SK-N-MC (cell line): ENCODE results near the gene GPC2.
"Not testable (repeated sequence)": the region's sequence is repeated elsewhere in the genome, so short reads cannot be mapped to it uniquely, and the experiment has no call there.

ENCODE experiments used
- DNase-seq: peaks from one replicate; pipeline ENCODE4 v3.0.0-alpha.2; 2011; ENCODE audit warnings: low read depth, low spot score
- H3K27ac ChIP-seq: fragments of 200-600 bp; sonication (generic); 2 replicates; pipeline ENCODE4 v1.5.1; 2016; ENCODE audit warnings: mixed run types
- H3K36me3 ChIP-seq: fragments of 200-600 bp; sonication (generic); 2 replicates; pipeline ENCODE4 v1.6.1; 2017; ENCODE audit warnings: antibody characterized with exemption, low read length, mixed read lengths; ENCODE audit not compliant: insufficient read depth
- H3K4me3 ChIP-seq: fragments of 200-600 bp; sonication (generic); 2 replicates; pipeline ENCODE4 v1.5.1; 2016
- H3K9ac ChIP-seq: fragments of 200-600 bp; sonication (generic); 2 replicates; pipeline ENCODE4 v1.8.0; 2017; ENCODE audit warnings: mixed run types, mixed read lengths; ENCODE audit not compliant: insufficient read length
- H3K9me3 ChIP-seq: fragments of 200-600 bp; sonication (generic); 2 replicates; pipeline ENCODE4 v1.6.1; 2017; ENCODE audit warnings: low read depth, mild to moderate bottlenecking, antibody characterized with exemption, low read length, moderate library complexity, mixed read lengths
- EZH2 ChIP-seq: fragments of 200-600 bp; sonication (generic); IDR thresholded peaks from one replicate; pipeline ENCODE4 v1.6.1; 2017; ENCODE audit warnings: antibody characterized with exemption
- FOXP2 ChIP-seq: optimal IDR thresholded peaks from 2 replicates; pipeline ENCODE3; 2011; ENCODE audit warnings: mild to moderate bottlenecking, moderate library complexity; ENCODE audit not compliant: insufficient read depth; ENCODE audit errors: extremely low read length, control extremely low read depth
- POLR2AphosphoS5 ChIP-seq: IDR thresholded peaks from 2 replicates; pipeline ENCODE4 v1.6.1; 2012; ENCODE audit warnings: mild to moderate bottlenecking, low read depth, low read length, borderline replicate concordance

The GPC2 gene

DNA sequence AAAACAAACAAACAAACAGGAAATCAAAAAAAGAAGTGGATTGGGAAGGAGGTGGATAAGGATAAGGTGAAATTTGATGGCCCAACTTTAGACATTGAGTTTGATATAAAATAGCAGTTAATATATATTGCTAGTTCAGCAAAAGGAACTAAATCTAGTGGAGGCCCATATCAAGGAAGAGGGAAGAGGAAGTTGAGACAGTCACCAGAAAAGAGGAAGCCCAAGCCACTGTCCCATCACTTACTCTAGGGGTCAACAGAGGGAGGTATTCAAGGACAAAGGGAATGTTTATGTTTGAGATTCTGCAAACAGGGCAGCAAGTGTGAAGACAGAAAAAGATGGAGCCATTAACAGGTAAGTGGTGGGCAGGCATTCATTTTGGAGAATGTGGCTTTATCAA, 24.8 kb downstream of the GPC2 start:
- no peak overlapping the region for H3K4me3 ChIP-seq
- H3K36me3 ChIP-seq: peaks cover 32% of the 10 kb centered on the region; the same call in 1 of the 2 replicates
- H3K9me3 ChIP-seq: no peaks in the 10 kb centered on the region
- no peak overlapping the region for H3K9ac ChIP-seq
- H3K27ac ChIP-seq: no peak overlapping the region
- TF ChIP-seq FOXP2: no peak
- TF ChIP-seq EZH2: no peak
- no peak for TF ChIP-seq POLR2AphosphoS5
- DNase-seq: no peak

DNA sequence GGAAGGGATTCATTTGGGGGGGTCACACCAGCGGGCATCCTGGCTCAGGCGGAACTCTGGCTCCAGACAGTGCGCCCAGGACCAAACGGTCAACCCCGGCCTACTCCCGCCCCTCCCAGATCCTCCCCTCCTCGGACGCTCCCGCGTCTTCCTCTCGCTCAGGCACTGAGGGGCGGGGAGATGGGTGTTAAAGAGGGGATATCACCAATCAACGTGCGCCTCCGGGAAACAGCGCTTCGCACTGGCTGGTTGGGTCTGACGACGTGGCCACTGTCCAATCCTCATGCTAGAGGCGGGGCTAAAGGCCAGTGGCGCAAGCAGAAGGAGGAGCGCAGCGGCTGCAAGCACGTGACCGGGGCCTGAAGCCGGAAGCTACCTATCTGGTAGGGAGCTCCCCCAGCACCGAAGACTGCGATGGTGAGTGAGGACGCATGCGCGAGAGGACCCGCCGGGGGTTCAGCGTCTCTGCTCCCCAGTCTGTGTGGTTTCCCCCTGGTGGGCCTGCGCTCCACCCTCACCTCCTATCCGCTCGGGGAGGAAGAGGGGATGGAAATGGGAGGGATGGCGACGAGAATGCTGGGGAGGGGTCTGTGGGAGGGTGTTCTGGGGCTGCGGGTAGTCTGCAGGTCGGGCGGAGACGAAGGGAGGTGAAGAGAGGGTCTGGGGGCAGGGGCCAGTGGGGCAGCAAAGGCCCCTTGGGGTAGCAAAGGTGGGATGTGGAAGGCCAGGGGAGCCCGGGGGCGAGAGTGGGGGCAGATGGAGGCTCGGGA, 28.4 kb downstream of the GPC2 start, which contains the start of gene LAMTOR4:
TSS of gene LAMTOR4 (plus strand) at position 360 of the 770 bp plus-strand sequence. CDS start at position 415, 55 bp downstream.
- peak within 1 kb of the TSS; percentile 90 for H3K9ac ChIP-seq
- peak within 1 kb of the TSS; percentile 90 for H3K4me3 ChIP-seq
- H3K27ac ChIP-seq: peak within 1 kb of the TSS; percentile 92
- H3K9me3 ChIP-seq: no peaks in the 10 kb centered on the region
- TF ChIP-seq POLR2AphosphoS5 (peak; percentile 94), FOXP2 (no peak), EZH2 (no peak)
- peaks cover 10% of the 10 kb centered on the region; the same call in 1 of the 2 replicates for H3K36me3 ChIP-seq
- DNase-seq: peak; percentile 95

- no peak for TF ChIP-seq EZH2
- no peak for TF ChIP-seq POLR2AphosphoS5
- no peak for TF ChIP-seq FOXP2
- peaks cover 5% of the 10 kb centered on the region; the same call in 1 of the 2 replicates for H3K36me3 ChIP-seq
Observed at GRCh38 chr7:100148225-100148558, 29.0 kb downstream of the GPC2 start.

DNA sequence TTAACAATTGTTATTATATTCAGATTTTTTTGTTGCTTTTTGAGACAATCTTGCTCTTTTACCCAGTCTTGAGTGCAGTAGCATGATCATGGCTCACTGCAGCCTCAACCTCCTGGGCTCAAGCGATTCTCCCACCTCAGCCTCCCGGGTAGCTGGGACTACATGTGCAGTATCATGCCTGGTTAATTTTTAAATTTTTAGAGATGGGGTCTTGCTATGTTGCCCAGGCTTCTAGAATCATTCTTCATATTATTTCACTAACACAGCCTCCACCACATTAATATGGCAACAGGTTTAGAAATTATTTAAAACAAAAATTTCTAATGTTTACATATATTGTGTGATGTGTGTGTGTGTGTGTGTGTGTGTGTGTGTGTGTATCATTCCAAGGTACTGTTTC, 29.9 kb downstream of the GPC2 start:
- Histone ChIP-seq H3K4me3 (no peak overlapping the region), H3K36me3 (no peaks in the 10 kb centered on the region; the same call in 1 of the 2 replicates), H3K9ac (no peak overlapping the region), H3K9me3 (no peaks in the 10 kb centered on the region), H3K27ac (no peak overlapping the region)
- DNase-seq: no peak
- TF ChIP-seq EZH2: no peak
- no peak for TF ChIP-seq FOXP2
- no peak for TF ChIP-seq POLR2AphosphoS5

More at GRCh38 chr7:100148225-100148558, 29.0 kb downstream of the GPC2 start:
- Histone ChIP-seq H3K27ac (peak overlapping the region; percentile 92), H3K9me3 (no peaks in the 10 kb centered on the region), H3K4me3 (peak overlapping the region; percentile 90), H3K9ac (peak overlapping the region; percentile 78)
- DNase-seq: no peak

DNA sequence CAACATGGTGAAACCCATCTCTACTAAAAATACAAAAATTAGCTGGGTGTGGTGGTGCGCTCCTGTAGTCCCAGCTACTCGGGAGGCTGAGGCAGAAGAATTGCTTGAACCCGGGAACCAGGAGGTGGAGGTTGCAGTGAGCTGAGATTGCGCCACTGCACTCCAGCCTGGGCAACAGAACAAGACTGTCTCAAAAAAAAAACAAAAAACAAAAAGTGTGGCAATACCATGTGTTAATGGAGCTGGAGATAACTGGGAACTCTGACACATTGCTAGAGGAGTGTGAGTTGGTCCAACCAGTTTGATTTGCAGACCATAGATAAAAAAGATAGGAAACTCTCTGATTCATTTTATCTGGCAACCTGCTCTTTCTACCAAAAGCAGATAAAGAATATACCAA, 30.8 kb downstream of the GPC2 start:
- not testable (repeated sequence) for H3K4me3 ChIP-seq, H3K36me3 ChIP-seq, H3K9me3 ChIP-seq, H3K27ac ChIP-seq, H3K9ac ChIP-seq, DNase-seq

DNA sequence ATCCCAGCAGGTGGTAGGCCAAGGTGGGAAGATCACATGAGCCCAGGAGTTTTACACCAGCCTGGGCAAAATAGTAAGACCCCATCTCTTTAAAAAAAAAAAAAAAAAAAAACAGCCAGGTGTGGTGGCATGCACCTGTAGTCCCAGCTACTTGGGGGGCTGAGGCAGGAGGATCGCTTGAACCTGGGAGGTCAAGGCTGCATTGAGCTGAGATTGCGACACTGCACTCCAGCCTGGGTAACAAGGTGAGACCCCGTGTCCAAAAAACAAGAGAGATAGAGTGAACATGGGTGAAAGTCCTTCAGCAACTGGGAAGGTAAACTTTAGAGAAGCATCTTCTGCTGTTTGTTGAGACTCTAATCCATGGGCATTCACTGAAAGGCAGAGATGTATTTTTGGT, 34.7 kb downstream of the GPC2 start:
- DNase-seq: no peak
- no peak overlapping the region for H3K9ac ChIP-seq
- H3K36me3 ChIP-seq: no peaks in the 10 kb centered on the region
- no peak for TF ChIP-seq POLR2AphosphoS5
- no peak for TF ChIP-seq EZH2
- no peak for TF ChIP-seq FOXP2
- no peak overlapping the region for H3K4me3 ChIP-seq
- H3K27ac ChIP-seq: no peak overlapping the region
- H3K9me3 ChIP-seq: no peaks in the 10 kb centered on the region

GRCh38 chr7:100141555-100141949, 35.6 kb downstream of the GPC2 start:
- TF ChIP-seq POLR2AphosphoS5 (no peak), FOXP2 (no peak), EZH2 (no peak)
- Histone ChIP-seq H3K9ac (no peak overlapping the region), H3K9me3 (no peaks in the 10 kb centered on the region), H3K36me3 (no peaks in the 10 kb centered on the region), H3K27ac (no peak overlapping the region), H3K4me3 (no peak overlapping the region)
- DNase-seq: no peak

- no peak overlapping the region for H3K4me3 ChIP-seq
- no peak for DNase-seq
- TF ChIP-seq EZH2 (no peak), FOXP2 (no peak), POLR2AphosphoS5 (no peak)
Observed at GRCh38 chr7:100137851-100138760, 39.1 kb downstream of the GPC2 start.

More at GRCh38 chr7:100137851-100138760, 39.1 kb downstream of the GPC2 start:
- Histone ChIP-seq H3K9me3 (no peaks in the 10 kb centered on the region), H3K36me3 (no peaks in the 10 kb centered on the region), H3K27ac (no peak overlapping the region), H3K9ac (no peak overlapping the region)
